ENCODE data around the gene CCND2. TPM values are rescaled to one million over a fixed set of nuclear protein-coding genes. Genes with fewer than 3 reads are reported as not detected.
A peak's percentile ranks its signal among the peaks of the same experiment; 100 is the strongest.

Gene CCND2
- total RNA-seq, 1 donor from 2014 or later: 57.5 TPM

- no peaks in the 10 kb centered on the region for H3K9me3 ChIP-seq
- peak in 1 of 2 donors; percentile 90 for DNase-seq (ENCODE audit: extremely low spot score in 2 of 2)
- peak overlapping the region; percentile 97 for H3K27ac ChIP-seq
- no peaks in the 10 kb centered on the region for H3K27me3 ChIP-seq
- peaks cover 56% of the 10 kb centered on the region for H3K4me1 ChIP-seq
- H3K4me3 ChIP-seq: peak overlapping the region; percentile 50 to 80
- intact Hi-C loops (cut with DNase I): no loop called here
- peaks cover 0 to 3% of the 10 kb centered on the region in 2 donors for H3K36me3 ChIP-seq
- no peak for TF ChIP-seq POLR2A (IDR thresholded peaks at IDR 0.05)
- TF ChIP-seq POLR2AphosphoS5 (IDR thresholded peaks at IDR 0.05; ENCODE audit: insufficient read depth in 1 of 2, low read depth in 1 of 2): peak in 1 of 2 donors; percentile 51
Observed at GRCh38 chr12:4272424-4273272, 914 bp upstream of the CCND2 start.

GRCh38 chr12:4273273-4273651 lies 300 bp upstream of the CCND2 start:
- Histone ChIP-seq H3K27me3 (no peaks in the 10 kb centered on the region), H3K27ac (peak overlapping the region; percentile 97), H3K4me1 (peaks cover 62% of the 10 kb centered on the region), H3K4me3 (peak overlapping the region; percentile 50 to 80), H3K9me3 (no peaks in the 10 kb centered on the region), H3K36me3 (peaks cover 0 to 7% of the 10 kb centered on the region in 2 donors)
- TF ChIP-seq POLR2AphosphoS5 (IDR thresholded peaks at IDR 0.05; ENCODE audit: insufficient read depth in 1 of 2, low read depth in 1 of 2): no peak
- TF ChIP-seq CTCF (IDR thresholded peaks at IDR 0.05): no peak
- no peak for TF ChIP-seq POLR2A (IDR thresholded peaks at IDR 0.05)
- intact Hi-C loops (cut with DNase I): no loop called here
- DNase-seq (ENCODE audit: extremely low spot score in 2 of 2): no peak

GRCh38 chr12:4274396-4275015 lies 944 bp downstream of the CCND2 start:
- intact Hi-C loops (cut with DNase I): loop anchor here (5.0 kb wide), 1 partner anchor 232 kb away; no protein-coding TSS in a partner anchor
- peak overlapping the region; percentile 50 to 80 for H3K4me3 ChIP-seq
- peaks cover 0 to 7% of the 10 kb centered on the region in 2 donors for H3K36me3 ChIP-seq
- peak in 1 of 2 donors; percentile 89 for DNase-seq (ENCODE audit: extremely low spot score in 2 of 2)
- no peaks in the 10 kb centered on the region for H3K9me3 ChIP-seq
- peaks cover 73% of the 10 kb centered on the region for H3K4me1 ChIP-seq
- H3K27me3 ChIP-seq: no peaks in the 10 kb centered on the region
- peak overlapping the region; percentile 97 for H3K27ac ChIP-seq
- no peak for TF ChIP-seq CTCF (IDR thresholded peaks at IDR 0.05)
- TF ChIP-seq POLR2AphosphoS5 (IDR thresholded peaks at IDR 0.05; ENCODE audit: insufficient read depth in 1 of 2, low read depth in 1 of 2): no peak
- TF ChIP-seq POLR2A (IDR thresholded peaks at IDR 0.05): no peak

- Histone ChIP-seq H3K4me3 (peak overlapping the region; percentile 50 to 80), H3K36me3 (peaks cover 0 to 7% of the 10 kb centered on the region in 2 donors), H3K27me3 (no peaks in the 10 kb centered on the region), H3K9me3 (no peaks in the 10 kb centered on the region), H3K4me1 (peaks cover 75% of the 10 kb centered on the region), H3K27ac (peak overlapping the region; percentile 97)
- TF ChIP-seq POLR2A (IDR thresholded peaks at IDR 0.05) (peak in 1 of 2 donors; percentile 24), POLR2AphosphoS5 (IDR thresholded peaks at IDR 0.05; ENCODE audit: insufficient read depth in 1 of 2, low read depth in 1 of 2) (no peak)
- peak in 1 of 2 donors; percentile 84 for DNase-seq (ENCODE audit: extremely low spot score in 2 of 2)
- intact Hi-C loops (cut with DNase I): loop anchor here (5.0 kb wide), 1 partner anchor 233 kb away; no protein-coding TSS in a partner anchor
Observed at GRCh38 chr12:4275016-4275869, 1.7 kb downstream of the CCND2 start.

- H3K36me3 ChIP-seq: peaks cover 0 to 7% of the 10 kb centered on the region in 2 donors
- intact Hi-C loops (cut with DNase I): loop anchor here (5.0 kb wide), 1 partner anchor 234 kb away; no protein-coding TSS in a partner anchor
- H3K27ac ChIP-seq: peak overlapping the region; percentile 97
- DNase-seq (ENCODE audit: extremely low spot score in 2 of 2): peak in 1 of 2 donors; percentile 89
- no peaks in the 10 kb centered on the region for H3K9me3 ChIP-seq
- TF ChIP-seq POLR2A (IDR thresholded peaks at IDR 0.05) (no peak), CTCF (IDR thresholded peaks at IDR 0.05) (no peak), POLR2AphosphoS5 (IDR thresholded peaks at IDR 0.05; ENCODE audit: insufficient read depth in 1 of 2, low read depth in 1 of 2) (no peak)
- H3K4me1 ChIP-seq: peaks cover 75% of the 10 kb centered on the region
- no peaks in the 10 kb centered on the region for H3K27me3 ChIP-seq
- peak overlapping the region; percentile 50 to 80 for H3K4me3 ChIP-seq
Observed at GRCh38 chr12:4275870-4276301, 2.3 kb downstream of the CCND2 start.
